PC-3 (cell line): ENCODE data around the gene CLDN18. TPM values are rescaled to one million over a fixed set of nuclear protein-coding genes. Genes with fewer than 3 reads are reported as not detected.
A peak's percentile ranks its signal among the peaks of the same experiment; 100 is the strongest.

ENCODE experiments used
- ATAC-seq: fragments of 200-7000 bp; cut with Tn5 transposase; 2 replicates; pipeline ENCODE4 v1.9.1; 2020; ENCODE audit warnings: mild to moderate bottlenecking, moderate library complexity
- BruUV-seq: library from RNA; stranded (reverse); fragments of 400-500 nt; replicated peaks from 2 replicates; lab custom pipeline; 2021; lab: Mats Ljungman, UMichigan
- CTCF ChIA-PET: fragments of 300-600 bp; sonication (Branson Sonifier 250); formaldehyde crosslinking; loops from one replicate; lab custom pipeline; 2022; ENCODE audit warnings: antibody characterized with exemption; lab: Charles Lee
- POLR2A ChIA-PET: fragments of 300-600 bp; sonication (Branson Sonifier 250); formaldehyde crosslinking; loops from one replicate; lab custom pipeline; 2022; ENCODE audit warnings: antibody characterized with exemption; ENCODE audit not compliant: unreplicated experiment; lab: Charles Lee
- DNase-seq: peaks from one replicate; pipeline ENCODE4 v3.0.0-alpha.2; 2015
- H2AFZ ChIP-seq: fragments of 300-600 bp; sonication (generic); 2 replicates; pipeline ENCODE4 v1.6.0; 2016; ENCODE audit warnings: antibody characterized with exemption, low read length
- H3F3A ChIP-seq: fragments of 300-600 bp; sonication (generic); one replicate; pipeline ENCODE4 v1.6.0; 2017; ENCODE audit warnings: antibody characterized with exemption, low read length, control low read depth, mild to moderate bottlenecking; ENCODE audit not compliant: unreplicated experiment
- H3K27ac ChIP-seq: fragments of 300-600 bp; sonication (generic); 2 replicates; pipeline ENCODE4 v1.5.1; 2016; ENCODE audit warnings: mild to moderate bottlenecking, low read length
- H3K27me3 ChIP-seq: fragments of 300-600 bp; sonication (generic); 2 replicates; pipeline ENCODE4 v1.6.1; 2016; ENCODE audit warnings: low read length, mixed read lengths
- H3K36me3 ChIP-seq: fragments of 300-600 bp; sonication (generic); 2 replicates; pipeline ENCODE4 v1.6.1; 2016; ENCODE audit warnings: low read depth, mixed run types, low read length, mixed read lengths
- H3K4me1 ChIP-seq: fragments of 300-600 bp; sonication (generic); 2 replicates; pipeline ENCODE4 v1.5.1; 2016; ENCODE audit warnings: low read length; ENCODE audit not compliant: insufficient read depth
- H3K4me2 ChIP-seq: fragments of 300-600 bp; sonication (generic); 2 replicates; pipeline ENCODE4 v1.6.0; 2016; ENCODE audit warnings: low read length
- H3K4me3 ChIP-seq: fragments of 300-600 bp; sonication (generic); 2 replicates; pipeline ENCODE4 v1.5.1; 2016; ENCODE audit warnings: mild to moderate bottlenecking, low read length, mixed read lengths
- H3K79me2 ChIP-seq: fragments of 300-600 bp; sonication (generic); 2 replicates; pipeline ENCODE4 v1.6.1; 2017; ENCODE audit warnings: low read length, mixed read lengths
- H3K9ac ChIP-seq: fragments of 300-600 bp; sonication (generic); 2 replicates; pipeline ENCODE4 v1.6.0; 2016; ENCODE audit warnings: mild to moderate bottlenecking, low read length
- H3K9me2 ChIP-seq: fragments of 300-600 bp; sonication (generic); replicated peaks from 2 replicates; pipeline ENCODE4 v1.6.1; 2016; ENCODE audit warnings: mixed run types, low read length, mixed read lengths
- H3K9me3 ChIP-seq: fragments of 300-600 bp; sonication (generic); 2 replicates; pipeline ENCODE4 v1.6.1; 2016; ENCODE audit warnings: low read length, mixed read lengths
- H4K20me1 ChIP-seq: fragments of 300-600 bp; sonication (generic); 2 replicates; pipeline ENCODE4 v1.6.1; 2016; ENCODE audit warnings: low read length, mixed read lengths
- EZH2 ChIP-seq: fragments of 300-600 bp; sonication (generic); IDR thresholded peaks from one replicate; pipeline ENCODE4 v1.6.1; 2017; ENCODE audit warnings: antibody characterized with exemption, mild to moderate bottlenecking, low read length; ENCODE audit not compliant: unreplicated experiment
- EZH2phosphoT487 ChIP-seq: fragments of 300-600 bp; sonication (generic); IDR thresholded peaks from 2 replicates; pipeline ENCODE4 v1.6.1; 2018; ENCODE audit warnings: mild to moderate bottlenecking, antibody characterized with exemption, low read length, borderline replicate concordance
- intact Hi-C: fragments of 100-400 bp; cut with micrococcal nuclease; formaldehyde crosslinking; loops from 2 replicates; pipeline ENCODE4 v1.9.0; 2023
- total RNA-seq: library from RNA; depleted of rRNA; stranded (reverse); fragments of >200 nt; gene quantifications from 2 replicates; pipeline ENCODE4 v1.2.3, GENCODE V29; 2014
- TF ChIP-seq, protein P1 (sequence below): fragments of 300-600 bp; sonication (generic); conservative IDR thresholded peaks from 2 replicates; pipeline ENCODE4 v1.5.1; 2017; ENCODE audit warnings: antibody characterized with exemption, low read depth, mild to moderate bottlenecking, low read length

The CLDN18 gene
- total RNA-seq, 1 experiment from 2014 or later: not detected

DNA sequence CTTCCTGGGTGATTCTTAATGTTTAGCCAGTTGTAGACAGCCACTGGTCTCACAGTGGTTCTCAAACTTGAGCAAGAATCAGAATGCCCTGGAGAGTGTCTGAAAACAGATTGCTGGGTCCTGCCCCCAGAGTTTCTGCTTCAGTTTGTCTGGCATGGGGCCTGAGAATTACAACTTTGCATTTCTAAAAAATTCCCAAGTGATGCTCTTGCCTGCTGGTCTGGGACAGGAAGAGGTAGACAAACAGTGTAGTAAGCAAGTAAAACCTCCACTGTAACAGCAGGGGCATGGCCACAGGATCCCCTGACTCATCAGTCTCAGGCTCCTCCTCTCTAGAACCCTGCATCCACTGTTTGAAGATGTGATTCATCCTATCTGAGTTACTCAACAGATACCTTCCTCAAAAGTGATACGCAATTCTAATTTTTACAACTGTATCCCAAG is 69.0 kb downstream of the CLDN18 start:
- H3K9me3 ChIP-seq: no peaks in the 10 kb centered on the region
- H3K27ac ChIP-seq: peak overlapping the region; percentile 99
- H3K4me2 ChIP-seq: peak overlapping the region; percentile 68
- H2AFZ ChIP-seq: no peak overlapping the region
- no peak overlapping the region for H3K4me3 ChIP-seq
- no peaks in the 10 kb centered on the region for H3K36me3 ChIP-seq
- peaks cover 63% of the 10 kb centered on the region for H3K4me1 ChIP-seq
- no peak for TF ChIP-seq EZH2
- TF ChIP-seq, protein P1, sequence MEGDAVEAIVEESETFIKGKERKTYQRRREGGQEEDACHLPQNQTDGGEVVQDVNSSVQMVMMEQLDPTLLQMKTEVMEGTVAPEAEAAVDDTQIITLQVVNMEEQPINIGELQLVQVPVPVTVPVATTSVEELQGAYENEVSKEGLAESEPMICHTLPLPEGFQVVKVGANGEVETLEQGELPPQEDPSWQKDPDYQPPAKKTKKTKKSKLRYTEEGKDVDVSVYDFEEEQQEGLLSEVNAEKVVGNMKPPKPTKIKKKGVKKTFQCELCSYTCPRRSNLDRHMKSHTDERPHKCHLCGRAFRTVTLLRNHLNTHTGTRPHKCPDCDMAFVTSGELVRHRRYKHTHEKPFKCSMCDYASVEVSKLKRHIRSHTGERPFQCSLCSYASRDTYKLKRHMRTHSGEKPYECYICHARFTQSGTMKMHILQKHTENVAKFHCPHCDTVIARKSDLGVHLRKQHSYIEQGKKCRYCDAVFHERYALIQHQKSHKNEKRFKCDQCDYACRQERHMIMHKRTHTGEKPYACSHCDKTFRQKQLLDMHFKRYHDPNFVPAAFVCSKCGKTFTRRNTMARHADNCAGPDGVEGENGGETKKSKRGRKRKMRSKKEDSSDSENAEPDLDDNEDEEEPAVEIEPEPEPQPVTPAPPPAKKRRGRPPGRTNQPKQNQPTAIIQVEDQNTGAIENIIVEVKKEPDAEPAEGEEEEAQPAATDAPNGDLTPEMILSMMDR: no peak
- no peak for TF ChIP-seq EZH2phosphoT487
- no peaks in the 10 kb centered on the region for H3K79me2 ChIP-seq
- ChIA-PET POLR2A (no interaction called here), CTCF (no interaction called here)
- H3F3A ChIP-seq: peaks cover 5% of the 10 kb centered on the region
- no peaks in the 10 kb centered on the region for H3K9me2 ChIP-seq
- DNase-seq: peak; percentile 88
- H3K27me3 ChIP-seq: no peaks in the 10 kb centered on the region
- intact Hi-C loops: loop anchor here (2.0 kb wide), 1 partner anchor 36 kb away; the partner anchor contains the start of gene DZIP1L
- no TSS peak for BruUV-seq
- ATAC-seq: peak; percentile 78
- H3K9ac ChIP-seq: peak overlapping the region; percentile 82
- H4K20me1 ChIP-seq: no peaks in the 10 kb centered on the region

DNA sequence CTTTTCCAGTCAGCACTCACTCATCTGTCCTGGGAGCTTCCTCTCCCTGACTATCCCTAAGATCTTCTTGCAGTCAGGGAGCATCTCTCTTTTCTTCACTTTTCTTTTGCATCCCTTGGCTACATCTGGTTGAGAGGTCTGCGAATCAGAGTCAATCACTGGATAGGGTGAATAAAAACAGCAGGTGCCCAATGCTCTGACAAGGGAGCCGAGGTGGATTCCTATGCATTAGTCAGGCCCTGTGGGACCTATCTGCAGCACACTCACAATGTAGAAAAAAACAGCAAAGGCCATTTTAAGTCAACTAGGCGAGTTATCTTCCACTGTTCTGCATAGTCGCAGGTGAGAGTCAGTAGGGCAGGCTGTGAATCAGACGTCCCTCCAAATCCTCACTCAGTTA is 69.9 kb downstream of the CLDN18 start:
- H3F3A ChIP-seq: peaks cover 5% of the 10 kb centered on the region
- intact Hi-C loops: loop anchor here (2.0 kb wide), 1 partner anchor 35 kb away; the partner anchor contains the start of gene DZIP1L
- ChIA-PET POLR2A (no interaction called here), CTCF (no interaction called here)
- no peaks in the 10 kb centered on the region for H3K9me3 ChIP-seq
- H3K9ac ChIP-seq: peak overlapping the region; percentile 60
- H3K4me3 ChIP-seq: no peak overlapping the region
- peaks cover 63% of the 10 kb centered on the region for H3K4me1 ChIP-seq
- H2AFZ ChIP-seq: no peak overlapping the region
- no peaks in the 10 kb centered on the region for H3K36me3 ChIP-seq
- TF ChIP-seq EZH2 (no peak), EZH2phosphoT487 (no peak)
- TF ChIP-seq, protein P1: no peak
- no peak for DNase-seq
- H3K27ac ChIP-seq: peak overlapping the region; percentile 99
- no peak overlapping the region for H3K4me2 ChIP-seq
- no peak for ATAC-seq
- no peaks in the 10 kb centered on the region for H4K20me1 ChIP-seq
- no peaks in the 10 kb centered on the region for H3K9me2 ChIP-seq
- no TSS peak for BruUV-seq
- H3K27me3 ChIP-seq: no peaks in the 10 kb centered on the region
- no peaks in the 10 kb centered on the region for H3K79me2 ChIP-seq

DNA sequence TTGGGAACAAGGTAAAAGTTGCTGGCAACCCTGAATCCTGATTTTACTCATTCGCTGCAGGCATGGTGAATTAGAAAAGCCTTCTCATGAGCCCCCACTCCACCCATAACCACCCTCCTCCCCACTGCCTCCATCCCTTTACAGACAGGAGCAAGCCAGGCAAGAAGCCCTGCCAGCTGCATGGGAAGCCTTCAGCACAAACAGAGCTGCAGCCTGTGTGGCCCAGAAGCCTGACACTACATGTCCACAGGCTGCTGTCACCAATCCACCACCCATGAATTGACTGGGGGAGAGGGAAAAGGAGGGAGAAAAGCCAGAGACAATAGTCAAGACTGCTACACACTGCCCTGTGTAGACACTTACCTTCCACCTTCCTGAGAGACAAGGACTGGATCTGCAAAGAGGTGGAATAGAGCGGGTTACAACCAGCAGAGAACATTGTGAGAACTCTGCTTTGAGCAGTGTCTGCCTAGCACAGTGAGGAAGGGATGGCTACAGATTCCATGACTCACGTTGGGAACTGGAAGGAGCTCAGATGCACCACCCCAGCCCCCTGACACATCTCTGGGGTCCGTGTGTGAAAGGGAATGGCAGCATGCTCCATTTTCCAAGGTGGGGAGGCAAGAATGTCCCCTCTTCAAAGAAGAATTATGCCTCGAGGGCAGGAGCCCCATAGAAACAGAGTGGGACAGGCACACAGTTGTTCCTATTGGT is 71.6 kb downstream of the CLDN18 start:
- peak overlapping the region; percentile 87 for H3K9ac ChIP-seq
- intact Hi-C loops: no loop called here
- no peak for DNase-seq

More for the DNA sequence above, 71.6 kb downstream of the CLDN18 start:
- Histone ChIP-seq H3K79me2 (no peaks in the 10 kb centered on the region), H2AFZ (peak overlapping the region; percentile 9; the same call in 1 of the 2 replicates), H3K4me3 (peak overlapping the region; percentile 52), H3K9me2 (no peaks in the 10 kb centered on the region), H3F3A (peaks cover 5% of the 10 kb centered on the region), H4K20me1 (no peaks in the 10 kb centered on the region), H3K4me2 (peak overlapping the region; percentile 84), H3K4me1 (peaks cover 63% of the 10 kb centered on the region), H3K36me3 (no peaks in the 10 kb centered on the region), H3K9me3 (no peaks in the 10 kb centered on the region), H3K27me3 (no peaks in the 10 kb centered on the region), H3K27ac (peak overlapping the region; percentile 100)
- TF ChIP-seq EZH2: no peak
- peak; percentile 21; the same call in 1 of the 2 replicates for ATAC-seq
- no TSS peak for BruUV-seq
- CTCF ChIA-PET: no interaction called here
- POLR2A ChIA-PET: interaction anchor here (0.6 kb wide), 1 partner anchor 1123 kb away, joined by 5 read pairs; no protein-coding TSS in a partner anchor
